NCI-H2081 (cell line): ENCODE measurements around the gene PIK3R5.

Experiments used
- DNase-seq, 2 experiments: peaks; one replicate each; lab custom pipeline; 2025; lab: John Stamatoyannopoulos, UW

The PIK3R5 gene

GRCh38 chr17:8832711-8833352 lies 132.7 kb downstream of the PIK3R5 start:
- DNase-seq, result peak in 1 of 2 experiments; percentile 15

- no peak for DNase-seq
Observed at GRCh38 chr17:8831234-8831849, 134.2 kb downstream of the PIK3R5 start.

GRCh38 chr17:8830141-8830540 lies 135.4 kb downstream of the PIK3R5 start:
- no peak for DNase-seq

- no peak for DNase-seq
Observed at GRCh38 chr17:8829036-8829941, 136.2 kb downstream of the PIK3R5 start.
